DMS 273 treated with DMSO at 0.1 percent for 48 hours (cell line): ENCODE results near the gene CLMN.
A peak's percentile ranks its signal among the peaks of the same experiment; 100 is the strongest.
"Not testable (repeated sequence)": the region's sequence is repeated elsewhere in the genome, so short reads cannot be mapped to it uniquely, and the experiment has no call there.

ENCODE experiments used
- DNase-seq: peaks from one replicate; lab custom pipeline; 2025; lab: John Stamatoyannopoulos, UW

CLMN gene

GRCh38 chr14:95157327-95158189, 162.2 kb downstream of the CLMN start, which contains the start of gene DICER1:
DICER1 (minus strand) TSS chr14:95157529; CDS start chr14:95133458, 24,071 bp downstream.
- DNase-seq, result peak; percentile 78

GRCh38 chr14:95157048-95157326, 162.7 kb downstream of the CLMN start:
- peak; percentile 48 for DNase-seq

- no peak for DNase-seq
Observed at GRCh38 chr14:95156161-95157047, 163.3 kb downstream of the CLMN start.

DNA sequence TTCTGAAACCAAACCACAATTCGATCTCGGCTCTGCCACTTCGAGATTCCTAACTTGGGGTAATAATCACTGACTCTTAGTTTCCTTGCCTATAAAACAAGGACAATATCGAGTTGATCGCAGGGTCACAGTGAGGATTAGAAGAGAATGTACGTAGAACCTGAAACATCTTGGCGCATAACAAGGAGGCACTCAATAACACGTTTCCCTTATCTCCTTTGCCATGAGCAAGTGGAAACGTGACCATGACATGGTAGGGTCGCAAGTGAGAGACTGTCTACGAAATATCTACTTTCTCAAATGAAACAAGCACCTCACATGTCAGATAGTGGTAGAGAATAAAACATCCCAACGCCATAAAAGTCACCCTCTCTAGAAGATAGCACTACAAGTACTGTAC, 164.7 kb downstream of the CLMN start:
- no peak for DNase-seq

GRCh38 chr14:95153866-95154265, 165.8 kb downstream of the CLMN start:
- no peak for DNase-seq

DNA sequence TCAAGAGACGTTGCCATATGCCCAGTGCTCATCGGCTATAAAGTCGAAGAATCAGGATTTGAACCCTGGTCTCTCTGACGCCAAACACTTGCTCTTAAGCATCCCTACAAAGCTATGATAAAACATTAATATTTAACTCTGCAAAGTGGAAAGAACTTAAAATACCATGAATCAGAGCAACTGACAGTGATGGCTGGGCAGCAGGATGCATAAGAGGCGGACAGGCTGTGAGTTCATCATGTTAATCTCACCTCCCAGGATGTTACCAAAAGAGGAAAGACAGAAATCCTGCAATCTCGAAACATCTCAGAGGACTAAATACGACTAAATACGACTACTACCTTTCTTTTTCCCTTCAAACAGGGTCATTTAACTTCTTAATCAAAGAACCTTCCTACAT, 168.1 kb downstream of the CLMN start:
- DNase-seq, result no peak

GRCh38 chr14:95150910-95151309, 168.8 kb downstream of the CLMN start:
- no peak for DNase-seq

DNA sequence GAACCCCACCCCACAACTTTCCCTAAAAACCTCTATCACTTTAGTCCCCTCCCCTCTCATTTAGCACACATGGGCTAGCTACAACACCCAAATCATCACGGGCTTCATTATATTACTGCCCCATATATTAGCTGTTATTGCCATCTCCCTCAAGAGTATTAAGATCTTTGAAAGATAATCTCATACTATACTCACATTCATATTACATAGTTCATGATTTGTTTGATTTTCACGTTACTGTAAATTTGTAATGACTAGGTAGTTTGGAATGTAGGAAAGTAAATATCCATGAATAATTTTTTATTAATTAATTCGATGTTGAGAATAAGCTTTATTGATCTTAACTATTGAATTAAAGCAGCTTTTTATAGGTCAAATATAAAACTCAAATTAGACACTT, 170.3 kb downstream of the CLMN start:
- no peak for DNase-seq

DNA sequence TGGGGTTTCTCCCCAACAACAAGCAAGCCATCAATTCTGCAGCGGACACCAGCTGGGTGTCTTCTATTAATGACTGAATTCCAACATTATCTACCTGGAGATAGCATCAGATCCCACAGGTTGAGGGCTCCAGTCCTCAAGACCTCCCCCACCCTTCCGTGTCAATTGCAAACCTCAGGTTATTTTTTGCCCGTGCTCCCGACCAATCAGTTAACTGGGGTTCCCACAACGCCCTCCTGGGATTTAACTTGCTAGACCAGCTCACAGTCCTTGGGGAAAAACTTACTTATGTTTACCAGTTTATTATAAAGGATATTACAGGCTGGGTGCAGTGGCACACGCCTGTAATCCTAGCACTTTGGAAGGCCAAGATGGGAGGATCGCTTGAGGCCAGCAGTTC, 172.1 kb downstream of the CLMN start:
- no peak for DNase-seq

DNA sequence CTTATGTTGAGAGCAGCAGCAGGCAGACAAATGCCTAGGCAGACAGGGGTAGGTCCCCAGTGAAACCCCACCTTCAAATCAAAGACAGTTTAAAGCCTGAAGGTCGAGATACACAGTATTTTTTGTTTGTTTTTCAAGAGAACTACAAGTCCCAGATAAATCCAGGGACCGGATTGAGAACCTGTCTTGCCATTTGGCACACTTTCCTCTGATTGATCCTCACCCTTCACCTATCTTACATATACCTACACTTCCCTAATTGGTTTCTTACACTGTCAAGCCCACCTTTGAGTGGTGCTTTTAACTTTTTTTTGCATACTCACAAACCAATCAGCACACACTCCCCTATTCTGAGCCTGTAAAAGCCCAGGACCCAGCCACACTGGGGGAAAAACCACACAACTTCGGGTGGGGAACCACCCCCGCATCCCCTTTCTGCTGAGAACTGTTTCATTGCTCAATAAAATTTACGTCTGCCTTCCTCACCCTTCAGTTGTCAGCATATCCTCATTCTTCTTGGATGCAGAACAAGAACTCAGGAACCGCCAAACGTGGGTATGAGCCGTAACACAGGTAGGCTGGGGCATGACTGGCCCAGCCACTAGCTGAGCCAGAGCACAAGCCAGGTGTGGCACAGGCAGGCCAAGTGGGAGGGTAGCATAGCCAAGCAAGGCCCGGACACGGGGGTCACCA, 173.5 kb downstream of the CLMN start:
- no peak for DNase-seq

DNA sequence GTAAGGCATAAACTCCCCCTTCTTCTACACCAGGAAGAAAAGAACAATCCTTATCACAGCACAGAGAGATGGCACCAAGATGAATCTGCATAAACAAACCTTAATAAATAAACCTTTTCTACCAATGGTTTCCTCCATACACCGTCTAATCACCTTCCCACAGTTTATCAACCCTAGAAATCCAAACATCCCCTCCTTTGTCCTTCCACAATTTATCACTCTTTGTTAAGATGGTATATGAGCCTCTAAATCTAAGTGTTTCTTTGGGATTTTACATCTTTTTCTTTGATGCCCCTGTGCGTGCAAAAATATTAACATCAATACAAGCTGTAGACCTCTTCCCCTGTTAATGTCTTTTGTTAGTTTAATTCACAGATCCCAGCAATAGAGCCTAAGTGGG, 174.9 kb downstream of the CLMN start:
- no peak for DNase-seq

DNA sequence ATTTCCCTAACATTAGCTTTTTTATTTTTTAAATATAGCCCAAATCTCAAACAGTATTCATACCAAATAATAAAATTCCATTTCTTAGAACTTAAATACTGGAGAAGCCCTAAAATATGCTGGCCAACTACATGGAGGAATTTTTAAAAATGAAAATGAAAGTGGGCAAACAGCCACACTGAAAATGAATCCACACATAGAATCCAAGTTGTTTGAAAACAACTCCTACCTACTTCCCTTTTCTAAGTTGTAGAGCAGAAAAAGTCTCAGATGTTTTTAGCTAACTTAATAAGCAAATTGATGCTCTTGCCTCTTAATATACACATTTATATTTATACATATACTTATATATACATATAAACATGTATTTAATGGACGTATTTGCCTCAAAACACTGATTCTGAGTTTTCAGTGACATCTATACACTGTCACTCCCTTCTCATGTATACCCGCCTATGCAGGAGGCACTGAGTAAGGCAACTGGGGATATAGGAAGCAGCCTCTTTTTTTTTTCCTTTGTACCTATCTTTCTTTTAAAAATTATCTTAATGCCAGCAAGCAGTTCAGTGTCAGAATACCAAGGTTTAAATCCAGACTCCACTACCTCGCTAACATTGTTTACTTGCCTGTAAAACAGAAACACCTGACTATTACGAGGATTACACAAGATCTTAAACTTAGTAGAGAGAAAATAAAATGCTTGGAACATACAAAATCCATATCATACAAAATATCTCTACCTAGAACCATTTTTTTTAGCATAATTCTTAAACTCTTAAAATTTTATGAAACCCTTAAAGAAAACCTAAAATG, 175.7 kb downstream of the CLMN start:
- no peak for DNase-seq

DNA sequence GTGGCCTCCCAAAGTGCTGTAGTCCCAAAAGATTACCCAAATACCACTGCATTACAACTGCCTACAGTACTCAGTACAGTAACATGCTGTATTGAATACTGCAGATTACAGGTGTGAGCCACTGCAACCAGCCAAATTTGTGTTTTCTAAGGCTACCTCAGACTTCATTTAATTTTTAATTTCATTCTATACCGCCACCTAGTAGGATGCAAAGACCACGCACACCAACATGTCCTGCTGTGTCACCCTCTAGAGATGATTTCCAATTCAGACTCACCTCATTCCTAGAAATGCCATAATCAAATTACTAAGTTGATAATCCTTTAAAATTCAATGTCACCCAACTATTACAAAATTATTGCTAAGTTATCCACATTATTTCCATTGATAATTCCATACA, 177.5 kb downstream of the CLMN start:
- DNase-seq, result no peak

DNA sequence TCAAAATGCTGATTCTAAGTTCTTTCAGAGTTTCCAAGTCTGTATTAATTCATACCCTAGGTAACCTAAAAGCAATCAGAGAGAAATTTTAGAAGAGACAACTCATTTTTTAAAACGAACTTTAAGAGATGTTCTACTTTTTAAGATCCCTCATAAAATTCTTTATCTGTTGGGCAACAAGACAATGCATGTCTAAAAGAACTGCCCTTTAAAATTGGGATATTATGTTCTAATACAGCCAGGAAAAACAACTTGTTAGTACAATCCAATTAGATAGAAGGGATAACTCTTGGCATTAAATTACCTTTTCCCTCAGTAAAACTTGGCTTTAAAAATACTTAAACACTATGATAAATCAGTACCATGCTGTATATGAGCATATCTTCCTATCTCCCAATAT, 178.0 kb downstream of the CLMN start:
- DNase-seq, result no peak

GRCh38 chr14:95140060-95140858, 179.4 kb downstream of the CLMN start:
- DNase-seq, result no peak

DNA sequence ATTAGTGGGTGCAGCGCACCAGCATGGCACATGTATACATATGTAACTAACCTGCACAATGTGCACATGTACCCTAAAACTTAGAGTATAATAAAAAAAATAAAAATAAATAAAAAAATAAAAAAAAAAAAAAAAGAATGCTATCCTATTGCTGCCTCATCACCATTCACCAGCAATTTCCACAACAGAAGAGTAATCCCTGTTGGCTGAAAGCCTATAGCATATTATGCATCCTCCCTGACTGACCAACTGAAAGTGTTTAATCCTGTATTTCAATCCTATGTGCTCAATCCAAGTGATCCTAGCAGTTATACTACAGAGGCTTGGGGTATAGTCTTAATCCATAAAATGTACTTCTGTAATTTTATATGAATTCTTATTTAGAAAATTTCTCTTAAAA, 180.8 kb downstream of the CLMN start:
- no peak for DNase-seq

DNA sequence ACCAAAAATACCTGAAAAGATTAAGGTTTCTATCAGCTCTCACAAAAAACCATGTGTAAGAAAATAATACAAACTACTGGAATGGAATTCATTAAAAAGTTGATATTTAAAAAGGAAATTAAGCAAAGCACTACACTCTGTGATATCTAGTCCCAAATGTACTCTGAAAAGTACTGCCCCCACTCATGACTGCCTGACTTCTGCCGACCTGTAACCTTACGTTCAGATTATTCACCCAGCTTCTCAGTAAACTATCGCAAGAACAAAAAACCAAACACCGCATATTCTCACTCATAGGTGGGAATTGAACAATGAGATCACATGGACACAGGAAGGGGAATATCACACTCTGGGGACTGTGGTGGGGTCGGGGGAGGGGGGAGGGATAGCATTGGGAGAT, 181.3 kb downstream of the CLMN start:
- not testable (repeated sequence) for DNase-seq

DNA sequence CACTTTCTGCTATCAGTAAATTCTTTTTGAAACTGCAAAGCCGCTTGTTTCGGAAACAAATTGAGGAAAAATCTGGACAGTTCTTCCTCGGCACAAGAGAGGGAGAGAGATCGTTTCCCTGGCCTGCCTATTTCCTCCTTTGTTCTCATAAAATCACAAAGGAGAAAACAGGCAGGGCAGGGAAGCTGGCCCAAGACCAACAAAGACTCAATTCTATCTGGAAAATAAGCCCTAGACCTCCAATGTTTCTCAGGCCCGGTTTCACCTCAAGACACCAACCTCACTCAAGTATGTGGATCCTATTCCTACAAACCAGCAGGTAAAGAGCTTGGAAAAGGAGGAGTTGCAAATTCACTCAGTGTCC, 181.9 kb downstream of the CLMN start:
- no peak for DNase-seq

GRCh38 chr14:95137164-95137803, 182.4 kb downstream of the CLMN start:
- DNase-seq, result no peak

GRCh38 chr14:95136631-95137030, 183.1 kb downstream of the CLMN start:
- no peak for DNase-seq
